ENCODE data around the gene CFAP54.
"Not testable (repeated sequence)": the region's sequence is repeated elsewhere in the genome, so short reads cannot be mapped to it uniquely, and the experiment has no call there.

Gene CFAP54

DNA sequence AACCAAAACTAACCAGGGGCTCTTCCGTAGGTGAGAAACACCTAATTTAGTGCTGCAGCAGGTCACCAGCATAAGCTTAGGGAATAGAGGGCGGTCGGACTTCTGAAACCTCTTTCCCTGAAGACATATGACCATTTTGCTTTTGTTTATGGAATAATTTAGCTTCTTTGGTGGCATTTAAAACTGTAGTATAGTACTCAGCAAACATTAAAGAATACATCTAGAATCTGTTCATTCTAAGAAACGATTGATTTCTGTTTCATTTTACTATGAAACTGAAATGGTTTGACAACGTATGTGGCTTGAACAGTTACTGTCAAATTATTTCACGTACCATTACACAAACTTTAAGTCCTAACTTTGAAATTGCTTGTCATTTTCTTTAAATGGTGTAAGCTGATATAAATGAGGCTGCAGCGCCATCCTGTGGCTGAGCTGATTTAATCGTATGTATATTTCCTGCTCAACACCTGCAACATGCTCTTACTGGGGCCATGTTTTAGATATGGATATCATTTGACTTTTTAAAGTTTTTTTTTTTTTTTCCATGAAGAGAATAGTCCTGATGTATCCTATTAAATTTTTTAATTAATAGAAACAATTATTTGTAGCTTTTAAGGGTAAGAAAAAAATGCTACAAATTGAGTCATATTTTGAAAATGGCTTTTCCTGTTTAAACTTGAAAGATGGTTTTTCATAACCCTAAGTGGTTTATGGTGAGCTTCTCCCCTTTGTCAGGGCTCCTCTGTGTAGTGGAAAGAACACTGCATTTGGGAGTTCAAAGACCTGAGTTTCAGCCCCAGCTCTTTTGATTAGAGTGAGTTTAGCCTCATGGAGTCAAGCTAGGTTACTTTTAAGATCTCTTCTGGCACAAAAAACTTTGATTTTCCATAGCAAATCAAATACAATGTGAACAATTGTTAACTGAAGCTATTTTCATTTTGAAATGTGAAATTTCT is 27.4 kb downstream of the CFAP54 start:
- peak; percentile 67 to 75 (median 68) for DNase-seq

GRCh38 chr12:96520767-96521166 is 31.4 kb downstream of the CFAP54 start:
- DNase-seq = no peak

GRCh38 chr12:96521895-96522682 is 32.7 kb downstream of the CFAP54 start:
- no peak for DNase-seq

DNA sequence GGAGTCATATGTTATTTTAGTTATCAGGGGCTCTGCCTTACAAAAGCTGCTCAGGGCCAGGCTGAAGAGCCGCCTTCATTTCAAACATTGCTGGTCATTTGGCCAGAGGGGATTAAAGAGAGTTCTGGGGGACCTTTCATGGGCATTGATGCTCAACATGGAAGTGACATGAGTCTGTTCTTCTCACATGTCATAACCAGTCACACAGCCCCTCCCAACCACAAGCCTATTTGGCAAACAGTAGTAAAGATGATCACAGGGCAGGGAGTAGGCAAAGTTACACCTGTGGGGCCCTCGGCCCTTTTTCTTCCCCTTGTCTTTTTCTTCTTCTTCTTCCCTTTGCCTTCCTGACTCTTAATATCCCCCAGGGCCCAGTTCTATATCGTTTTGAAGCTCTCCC is 33.3 kb downstream of the CFAP54 start:
- DNase-seq = no peak

- DNase-seq = no peak
Observed at GRCh38 chr12:96526110-96526509, 36.7 kb downstream of the CFAP54 start.

GRCh38 chr12:96529912-96530311 is 40.5 kb downstream of the CFAP54 start:
- DNase-seq = no peak

- DNase-seq = no peak
Observed at GRCh38 chr12:96534339-96534738, 45.0 kb downstream of the CFAP54 start.

GRCh38 chr12:96548384-96548783 is 59.0 kb downstream of the CFAP54 start:
- no peak for DNase-seq

- no peak for DNase-seq
Observed at GRCh38 chr12:96549341-96549740, 60.0 kb downstream of the CFAP54 start.

- no peak for DNase-seq
Observed at GRCh38 chr12:96570579-96570978, 81.2 kb downstream of the CFAP54 start.

GRCh38 chr12:96571101-96571862 is 81.9 kb downstream of the CFAP54 start:
- no peak for DNase-seq

DNA sequence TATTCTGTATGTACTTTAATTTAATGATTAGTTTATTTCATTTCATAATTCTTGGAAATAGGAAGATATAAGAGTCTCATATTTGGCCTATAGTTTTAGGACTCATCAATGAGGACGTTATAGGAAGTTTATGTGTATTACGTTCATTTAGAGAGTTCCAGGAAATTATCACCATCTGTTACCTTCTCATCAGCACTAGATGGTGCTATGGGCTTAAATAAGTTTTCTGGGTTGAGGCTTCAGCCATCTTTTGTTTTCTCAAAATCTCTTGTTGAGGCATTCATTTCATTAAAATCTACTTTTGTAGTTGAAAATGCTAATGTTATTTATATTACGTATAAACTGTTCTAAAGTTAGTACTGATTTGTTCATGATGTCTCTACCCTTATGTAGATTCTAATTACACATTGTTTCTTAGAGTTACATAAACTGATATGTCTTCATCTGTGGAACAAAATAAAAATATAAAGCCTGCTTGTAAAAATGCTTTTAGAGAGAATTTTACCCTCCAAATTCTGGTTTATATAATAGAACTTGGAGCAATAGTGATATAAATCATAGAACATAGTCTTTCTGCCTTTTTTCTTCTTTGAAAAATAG is 89.2 kb downstream of the CFAP54 start:
- DNase-seq = no peak

DNA sequence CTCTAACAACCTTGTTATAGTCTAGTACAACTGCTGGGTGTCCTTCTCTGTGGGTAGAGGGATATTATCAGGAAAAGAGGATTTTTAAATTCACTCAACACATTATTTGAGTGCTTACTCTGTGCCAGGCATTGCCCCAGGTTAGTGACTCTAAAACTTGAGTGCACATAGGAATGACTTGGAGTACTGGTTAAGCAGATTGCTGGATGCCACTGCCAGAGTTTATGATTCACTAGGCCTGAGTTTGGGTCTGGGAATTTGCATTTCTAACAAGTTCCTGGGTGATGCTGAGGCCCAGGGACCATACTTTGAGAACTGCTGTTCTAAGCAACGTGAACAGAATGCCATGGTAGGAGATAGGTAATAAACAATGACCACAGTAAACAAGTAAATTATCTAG is 96.6 kb downstream of the CFAP54 start:
- DNase-seq = no peak

GRCh38 chr12:96587691-96588090 is 98.3 kb downstream of the CFAP54 start:
- no peak for DNase-seq

- DNase-seq = no peak
Observed at GRCh38 chr12:96590970-96591369, 101.6 kb downstream of the CFAP54 start.

- DNase-seq = not testable (repeated sequence)
Observed at GRCh38 chr12:96604374-96604773, 115.0 kb downstream of the CFAP54 start.

- DNase-seq = no peak
Observed at GRCh38 chr12:96605684-96606083, 116.3 kb downstream of the CFAP54 start.

GRCh38 chr12:96606134-96606533 is 116.8 kb downstream of the CFAP54 start:
- DNase-seq = no peak

- no peak for DNase-seq
Observed at GRCh38 chr12:96606644-96607043, 117.3 kb downstream of the CFAP54 start.

DNA sequence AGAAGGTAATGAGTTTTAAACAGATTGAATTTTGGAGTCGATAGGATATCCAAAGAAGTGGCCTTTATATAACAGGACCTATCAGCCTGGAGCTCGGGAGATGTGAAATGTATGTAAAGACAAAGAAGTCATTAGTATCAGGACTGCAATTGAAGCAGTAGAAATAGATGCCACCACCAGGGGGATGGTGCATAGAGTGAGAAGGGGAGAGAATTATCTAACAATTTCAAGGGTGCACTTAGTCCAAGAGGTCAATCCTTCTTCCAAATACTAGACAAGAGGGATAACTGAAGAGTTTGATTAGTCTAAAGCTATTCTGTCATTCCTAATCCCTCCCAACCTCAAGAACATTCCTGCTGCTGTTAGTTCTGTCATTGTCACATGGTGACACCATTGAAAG is 127.8 kb downstream of the CFAP54 start:
- DNase-seq = no peak

GRCh38 chr12:96623155-96623554 is 133.8 kb downstream of the CFAP54 start:
- no peak for DNase-seq

- no peak for DNase-seq
Observed at GRCh38 chr12:96623656-96624217, 134.4 kb downstream of the CFAP54 start.
